HG03575 (cell line): ENCODE results near the gene ZDHHC24.

Source experiments
- ATAC-seq: cut with Tn5 transposase; IDR thresholded peaks from one replicate; pipeline ENCODE4 v1.9.1; 2021; ENCODE audit not compliant: unreplicated experiment, insufficient number of reproducible peaks, low FRiP score; ENCODE audit errors: extremely low read depth

The ZDHHC24 gene

GRCh38 chr11:66479394-66480116, 66.3 kb downstream of the ZDHHC24 start:
- ATAC-seq = no peak

- no peak for ATAC-seq
These were observed 67.0 kb downstream of the ZDHHC24 start for GRCh38 chr11:66478729-66479393.

- ATAC-seq = no peak
These were observed 68.3 kb downstream of the ZDHHC24 start for GRCh38 chr11:66477263-66478201.

GRCh38 chr11:66476841-66477251, 69.0 kb downstream of the ZDHHC24 start:
- no peak for ATAC-seq

- no peak for ATAC-seq
These were observed 69.5 kb downstream of the ZDHHC24 start for GRCh38 chr11:66476173-66476840.

GRCh38 chr11:66475349-66476172, 70.3 kb downstream of the ZDHHC24 start:
- no peak for ATAC-seq

- ATAC-seq = no peak
These were observed 72.0 kb downstream of the ZDHHC24 start for GRCh38 chr11:66473608-66474515.

GRCh38 chr11:66473167-66473566, 72.7 kb downstream of the ZDHHC24 start:
- ATAC-seq = no peak

GRCh38 chr11:66472054-66472453, 73.8 kb downstream of the ZDHHC24 start:
- ATAC-seq = no peak

- no peak for ATAC-seq
These were observed 74.7 kb downstream of the ZDHHC24 start for GRCh38 chr11:66471142-66471541.
